Endothelial cell of umbilical vein (primary cell): ENCODE results near the gene OPCML.

ENCODE experiments used
- CTCF ChIP-seq, 2 donors: IDR thresholded peaks; 1 replicate in 1 of 2; 2 replicates in 1 of 2; pipeline ENCODE4 v1.5.1; 2011; ENCODE audit warnings: low read length in 2 of 2, mild to moderate bottlenecking in 2 of 2, moderate library complexity in 2 of 2, control low read depth in 1 of 2, inconsistent platforms in 1 of 2, low read depth in 1 of 2; ENCODE audit not compliant: insufficient read depth in 1 of 2; ENCODE audit errors: extremely low read depth in 1 of 2
- EZH2 ChIP-seq: IDR thresholded peaks from 2 replicates; pipeline ENCODE4 v1.6.1; 2012; ENCODE audit warnings: borderline replicate concordance, low read depth, mild to moderate bottlenecking, moderate library complexity, low read length, inconsistent platforms; ENCODE audit not compliant: severe bottlenecking
- FOS ChIP-seq: IDR thresholded peaks from 2 replicates; pipeline ENCODE4 v1.6.1; 2011; ENCODE audit warnings: mild to moderate bottlenecking, low read length, moderate library complexity, borderline replicate concordance; ENCODE audit not compliant: insufficient read depth
- MAX ChIP-seq: IDR thresholded peaks from 2 replicates; pipeline ENCODE4 v1.6.1; 2011; ENCODE audit not compliant: insufficient read depth, insufficient read length
- POLR2A ChIP-seq: IDR thresholded peaks from 2 replicates; pipeline ENCODE4 v1.6.1; 2012; ENCODE audit warnings: low read depth, mild to moderate bottlenecking, control low read depth, low read length

GRCh38 chr11:132895340-132895739, 637.0 kb downstream of the OPCML start:
- no peak for TF ChIP-seq POLR2A
- TF ChIP-seq CTCF (IDR thresholded peaks at IDR 0.05; ENCODE audit: extremely low read depth in 1 of 2, insufficient read depth in 1 of 2, low read depth in 1 of 2, low read length in 2 of 2), result no peak
- no peak for TF ChIP-seq EZH2
- no peak for TF ChIP-seq FOS
- no peak for TF ChIP-seq MAX
